Measurements from ENCODE around the gene MOSPD2.

GRCh38 chrX:14915596-14915995 is 42.4 kb downstream of the MOSPD2 start:
- TF ChIP-seq EZH2 (IDR thresholded peaks at IDR 0.05) (no peak), POLR2AphosphoS5 (IDR thresholded peaks at IDR 0.05; ENCODE audit: borderline replicate concordance, low read depth, low read length) (no peak), FOXP2 (optimal IDR thresholded peaks at IDR 0.05; ENCODE audit: control extremely low read depth, extremely low read length, insufficient read depth) (no peak)

Data from SK-N-MC (cell line).